Suprapubic skin (tissue), 3 donors: ENCODE results near the gene SSR1.

ENCODE experiments used
- EP300 ChIP-seq: sonication (generic); formaldehyde crosslinking; IDR thresholded peaks from one replicate; pipeline ENCODE4 v1.6.1; 2017; ENCODE audit warnings: antibody characterized with exemption
- POLR2A ChIP-seq, 2 donors: fragments of 450-650 bp; IDR thresholded peaks; one replicate each; pipeline ENCODE4 v1.6.1; 2017; ENCODE audit warnings: antibody characterized with exemption in 2 of 2, mild to moderate bottlenecking in 2 of 2, moderate library complexity in 2 of 2
- TF ChIP-seq, protein P1 (sequence below), 2 donors: fragments of 200-600 bp in 1 of 2; fragments of 450-650 bp in 1 of 2; sonication (generic) in 1 of 2; IDR thresholded peaks; one replicate each; pipeline ENCODE4 v1.5.1; 2016 to 2019; ENCODE audit warnings: antibody characterized with exemption in 2 of 2, mild to moderate bottlenecking in 1 of 2, moderate library complexity in 1 of 2

DNA sequence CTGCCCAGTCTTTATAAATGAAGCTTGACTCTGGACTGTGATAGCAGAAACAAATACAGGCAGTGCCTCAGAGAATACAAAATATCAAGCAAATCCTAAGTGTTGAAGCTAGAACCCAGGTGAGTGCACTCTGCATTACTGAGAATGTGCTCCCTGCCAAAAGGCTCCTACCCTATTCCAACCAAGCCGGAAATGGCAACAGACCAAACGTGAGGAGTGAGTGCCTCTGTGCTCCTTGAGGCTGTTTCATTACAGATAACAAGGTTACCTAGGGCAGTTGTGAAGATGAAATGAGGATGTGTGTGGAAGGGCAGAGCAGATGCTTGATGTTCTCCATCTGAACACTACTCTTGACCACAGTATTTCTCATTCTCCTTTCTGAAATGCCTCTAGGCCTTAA, 29.3 kb downstream of the SSR1 start:
- TF ChIP-seq, protein P1, sequence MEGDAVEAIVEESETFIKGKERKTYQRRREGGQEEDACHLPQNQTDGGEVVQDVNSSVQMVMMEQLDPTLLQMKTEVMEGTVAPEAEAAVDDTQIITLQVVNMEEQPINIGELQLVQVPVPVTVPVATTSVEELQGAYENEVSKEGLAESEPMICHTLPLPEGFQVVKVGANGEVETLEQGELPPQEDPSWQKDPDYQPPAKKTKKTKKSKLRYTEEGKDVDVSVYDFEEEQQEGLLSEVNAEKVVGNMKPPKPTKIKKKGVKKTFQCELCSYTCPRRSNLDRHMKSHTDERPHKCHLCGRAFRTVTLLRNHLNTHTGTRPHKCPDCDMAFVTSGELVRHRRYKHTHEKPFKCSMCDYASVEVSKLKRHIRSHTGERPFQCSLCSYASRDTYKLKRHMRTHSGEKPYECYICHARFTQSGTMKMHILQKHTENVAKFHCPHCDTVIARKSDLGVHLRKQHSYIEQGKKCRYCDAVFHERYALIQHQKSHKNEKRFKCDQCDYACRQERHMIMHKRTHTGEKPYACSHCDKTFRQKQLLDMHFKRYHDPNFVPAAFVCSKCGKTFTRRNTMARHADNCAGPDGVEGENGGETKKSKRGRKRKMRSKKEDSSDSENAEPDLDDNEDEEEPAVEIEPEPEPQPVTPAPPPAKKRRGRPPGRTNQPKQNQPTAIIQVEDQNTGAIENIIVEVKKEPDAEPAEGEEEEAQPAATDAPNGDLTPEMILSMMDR (IDR thresholded peaks at IDR 0.05) = no peak
- TF ChIP-seq EP300 = no peak
- no peak for TF ChIP-seq POLR2A (IDR thresholded peaks at IDR 0.05)
